ENCODE data around the gene ANO7. TPM values are rescaled to one million over a fixed set of nuclear protein-coding genes. Genes with fewer than 3 reads are reported as not detected.

Gene ANO7
- total and polyA plus RNA-seq, 2 of the 8 experiments (the other 6 are each of a cell fraction or from before 2014, with no cell fraction given): 3.2 to 6.9 TPM

DNA sequence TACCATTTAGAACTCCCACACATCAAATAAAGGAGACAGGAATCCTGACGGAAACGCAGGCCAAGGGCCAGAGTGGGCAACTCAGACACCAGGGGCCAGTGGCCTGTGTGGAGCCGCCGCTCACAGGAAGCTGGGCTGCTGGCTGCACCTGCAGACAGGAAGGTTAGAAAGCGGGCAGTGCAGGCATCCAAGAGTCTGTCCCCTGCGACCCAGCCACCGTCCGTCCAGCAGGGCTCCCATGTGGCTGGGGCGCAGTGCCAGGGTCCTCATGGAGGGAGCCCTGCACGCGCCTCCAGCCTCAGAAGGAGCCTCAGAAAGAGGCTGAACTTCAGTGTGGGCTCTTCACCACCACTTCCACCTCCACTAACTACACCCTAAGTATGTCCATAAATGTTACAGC is 2.5 kb upstream of the ANO7 start:
- Histone ChIP-seq H3K79me2 (ENCODE audit: control insufficient read depth in 1 of 2, insufficient read depth in 2 of 2, low read length in 2 of 2) (no peaks in the 10 kb centered on the region), H3K79me1 (ENCODE audit: low read depth, low read length) (no peaks in the 10 kb centered on the region), H3K4me3 (ENCODE audit: extremely low read depth in 1 of 4, insufficient read depth in 2 of 4, low read depth in 3 of 4, low read length in 4 of 4) (no peak overlapping the region), H2BK12ac (ENCODE audit: low read depth, low read length) (no peak overlapping the region), H3K56ac (replicated peaks; ENCODE audit: insufficient read length, low read depth, low read length) (no peak overlapping the region), H2AK5ac (ENCODE audit: low read depth, low read length) (no peak overlapping the region), H3K4me1 (replicated peaks in 1 of 4; ENCODE audit: control insufficient read depth in 3 of 4, insufficient read depth in 4 of 4, low read length in 3 of 4) (peaks cover 0 to 14% (median 7%) of the 10 kb centered on the region in 4 experiments; a peak in 6 of 7 replicates), H3K27me3 (replicated peaks in 1 of 4; ENCODE audit: control insufficient read depth in 3 of 4, extremely low read depth in 1 of 4, insufficient read depth in 3 of 4, low read length in 3 of 4) (no peaks in the 10 kb centered on the region), H2BK15ac (ENCODE audit: low read length) (no peak overlapping the region), H4K20me1 (replicated peaks in 1 of 2; ENCODE audit: control insufficient read depth in 1 of 2, insufficient read depth in 2 of 2, low read length in 2 of 2) (peaks cover 0 to 3% of the 10 kb centered on the region in 2 experiments), H4K8ac (ENCODE audit: extremely low read depth, insufficient read depth, low read length) (no peak overlapping the region), H3K9ac (replicated peaks in 1 of 4; ENCODE audit: extremely low read depth in 1 of 4, low read depth in 3 of 4, low read length in 3 of 4) (no peak overlapping the region), H4K91ac (replicated peaks; ENCODE audit: insufficient read length, low read length) (no peak overlapping the region), H2BK20ac (ENCODE audit: low read length) (no peak overlapping the region), H3K14ac (ENCODE audit: insufficient read length) (no peak overlapping the region), H3K9me3 (ENCODE audit: insufficient read depth in 2 of 2, low read depth in 1 of 2, low read length in 1 of 2) (no peaks in the 10 kb centered on the region), H3K36me3 (ENCODE audit: control insufficient read depth in 2 of 4, insufficient read depth in 4 of 4, low read length in 3 of 4) (no peaks in the 10 kb centered on the region), H3K27ac (ENCODE audit: low read depth, low read length) (no peak overlapping the region), H3K4me2 (ENCODE audit: insufficient read depth in 1 of 2, low read depth in 2 of 2, low read length in 2 of 2) (no peak overlapping the region), H3K4ac (replicated peaks; ENCODE audit: insufficient read length, low read depth, low read length) (no peak overlapping the region), H2BK5ac (ENCODE audit: low read depth, low read length) (no peak overlapping the region), H3K23ac (ENCODE audit: insufficient read length) (no peak overlapping the region), H2AFZ (ENCODE audit: low read length) (no peak overlapping the region), H3K23me2 (ENCODE audit: low read depth, low read length) (no peaks in the 10 kb centered on the region), H4K5ac (ENCODE audit: insufficient read length, low read depth, low read length) (no peak overlapping the region), H3K18ac (ENCODE audit: extremely low read depth, low read length) (no peak overlapping the region), H2BK120ac (replicated peaks; ENCODE audit: low read depth, low read length) (no peak overlapping the region)
- no peak for FAIRE-seq
- WGBS, 2 experiments (ENCODE audit: extremely low coverage in 1 of 2, insufficient coverage in 1 of 2, insufficient read length in 1 of 2, insufficient replicate concordance in 2 of 2, low coverage in 1 of 2, low lambda C conversion rate in 2 of 2, missing lambda C conversion rate in 1 of 2): 83% methylated on average over 11 of the region's 11 CpGs; no CpG with 5 or more reads in 1 of the 2 experiments
- no peak for DNase-seq (ENCODE audit: low read depth in 1 of 2, low spot score in 2 of 2)
- TF ChIP-seq SUZ12 (IDR thresholded peaks at IDR 0.05; ENCODE audit: low read length): no peak
- TF ChIP-seq HDAC6 (IDR thresholded peaks at IDR 0.05; ENCODE audit: low read depth, low read length): no peak
- no peak for TF ChIP-seq BACH1 (IDR thresholded peaks at IDR 0.05; ENCODE audit: low read length)
- TF ChIP-seq GTF2F1 (IDR thresholded peaks at IDR 0.05; ENCODE audit: borderline replicate concordance, low read depth, low read length): no peak
- no peak for TF ChIP-seq CTBP2 (IDR thresholded peaks at IDR 0.05; ENCODE audit: borderline replicate concordance, insufficient read depth, insufficient read length, low read length)
- TF ChIP-seq CBX8 (IDR thresholded peaks at IDR 0.05; ENCODE audit: borderline replicate concordance, low read depth, low read length): no peak
- no peak for TF ChIP-seq POU5F1 (IDR thresholded peaks at IDR 0.05; ENCODE audit: low read depth, low read length)
- ChIA-PET CTCF (ENCODE audit: partially characterized antibody) (interaction anchor here (0.6 to 2.5 kb wide), 4 partner anchors 10 to 202 kb away, joined by 3 to 6 read pairs (median 4); no protein-coding TSS in a partner anchor), POLR2A (ENCODE audit: partially characterized antibody) (interaction anchor here (1.0 to 1.4 kb wide), 2 partner anchors 36 to 40 kb away, joined by 3 read pairs; partner anchors contain the start of gene PASK)
